Measurements from ENCODE around the gene TTC17. TPM values are rescaled to one million over a fixed set of nuclear protein-coding genes. Genes with fewer than 3 reads are reported as not detected.

Gene TTC17
- total and polyA plus RNA-seq, 2 of the 4 experiments (the other 2 are of a cell fraction), result 56.3 to 61.3 TPM

GRCh38 chr11:43505171-43505570 is 146.5 kb downstream of the TTC17 start:
- Histone ChIP-seq H2AFZ (replicated peaks; ENCODE audit: low read length, poor library complexity) (no peak overlapping the region), H3K56ac (ENCODE audit: extremely low read depth, insufficient read depth, low read length) (no peak overlapping the region), H3K9ac (ENCODE audit: low read depth, low read length) (no peak overlapping the region), H4K91ac (ENCODE audit: insufficient read depth, low read depth, low read length) (no peak overlapping the region), H4K20me1 (ENCODE audit: insufficient read depth, low read length) (no peaks in the 10 kb centered on the region), H2BK5ac (ENCODE audit: low read depth, low read length, poor library complexity, severe bottlenecking) (no peak overlapping the region), H3K36me3 (ENCODE audit: control insufficient read depth, insufficient read depth, low read length) (no peaks in the 10 kb centered on the region), H3K23ac (ENCODE audit: low read depth, low read length) (no peak overlapping the region), H3K4me1 (ENCODE audit: control insufficient read depth, insufficient read depth, low read length) (no peaks in the 10 kb centered on the region), H3K9me3 (ENCODE audit: control insufficient read depth, insufficient read depth, low read length) (no peaks in the 10 kb centered on the region), H2BK120ac (ENCODE audit: low read depth, low read length) (no peak overlapping the region), H3K27me3 (ENCODE audit: control insufficient read depth, insufficient read depth, low read length) (peaks cover 3% of the 10 kb centered on the region; the same call in 1 of the 2 replicates), H2BK15ac (ENCODE audit: low read depth, low read length) (no peak overlapping the region), H3K4me3 (ENCODE audit: insufficient read depth, low read depth, low read length) (no peak overlapping the region), H2AK5ac (ENCODE audit: low read depth, low read length) (no peak overlapping the region), H3K14ac (replicated peaks; ENCODE audit: low read depth, low read length) (no peak overlapping the region), H2AK9ac (replicated peaks; ENCODE audit: low read depth, low read length, poor library complexity) (no peak overlapping the region), H3K27ac (ENCODE audit: insufficient read depth, low read length) (no peak overlapping the region), H2BK20ac (ENCODE audit: low read depth, low read length) (no peak overlapping the region), H3K4me2 (ENCODE audit: low read depth, low read length) (no peak overlapping the region), H3K9me1 (ENCODE audit: insufficient read depth, low read length) (no peaks in the 10 kb centered on the region), H4K5ac (ENCODE audit: low read depth, low read length) (no peak overlapping the region), H3K4ac (ENCODE audit: low read depth, low read length) (no peak overlapping the region), H3K18ac (ENCODE audit: low read depth, low read length) (no peak overlapping the region), H4K8ac (ENCODE audit: low read depth in 2 of 2, low read length in 2 of 2) (no peak overlapping the region), H3K79me1 (ENCODE audit: low read depth in 1 of 2, low read length in 2 of 2) (no peaks in the 10 kb centered on the region)
- peak; percentile 24; the same call in 1 of the 2 replicates for ATAC-seq (ENCODE audit: low read depth)
- no TSS peak for BruUV-seq (replicated peaks)
- ChIA-PET POLR2A (ENCODE audit: unreplicated experiment) (no interaction called here), CTCF (interaction anchor here (1.1 to 2.4 kb wide), 2 partner anchors 62 to 204 kb away, joined by 3 to 6 read pairs; no protein-coding TSS in a partner anchor)
- TF ChIP-seq MXI1 (IDR thresholded peaks at IDR 0.05; ENCODE audit: borderline replicate concordance, low read depth, low read length) (no peak), FOS (IDR thresholded peaks at IDR 0.05; ENCODE audit: low read depth, low read length) (no peak), RAD21 (IDR thresholded peaks at IDR 0.05; ENCODE audit: low read length) (no peak), ELK1 (IDR thresholded peaks at IDR 0.05; ENCODE audit: borderline replicate concordance, low read depth, low read length) (no peak), SMC3 (IDR thresholded peaks at IDR 0.05; ENCODE audit: low read depth, low read length) (no peak), CEBPB (IDR thresholded peaks at IDR 0.05; ENCODE audit: low read depth, low read length) (no peak), BHLHE40 (IDR thresholded peaks at IDR 0.05; ENCODE audit: low read depth, low read length) (no peak), RCOR1 (IDR thresholded peaks at IDR 0.05; ENCODE audit: insufficient replicate concordance, low read length) (no peak), RFX5 (IDR thresholded peaks at IDR 0.05; ENCODE audit: low read depth, low read length) (no peak), POLR2A (IDR thresholded peaks at IDR 0.05; ENCODE audit: low read depth, low read length) (no peak), NFE2L2 (IDR thresholded peaks at IDR 0.05; ENCODE audit: low read depth, low read length) (no peak), MAZ (IDR thresholded peaks at IDR 0.05; ENCODE audit: borderline replicate concordance, low read depth, low read length) (no peak), MAFK (IDR thresholded peaks at IDR 0.05; ENCODE audit: low read depth, low read length) (no peak), USF2 (IDR thresholded peaks at IDR 0.05; ENCODE audit: low read depth, low read length) (no peak), CHD1 (IDR thresholded peaks at IDR 0.05; ENCODE audit: low read depth, low read length) (no peak)
- intact Hi-C loops (cut with micrococcal nuclease), result no loop called here
- dilution Hi-C loops (cut with HindIII; ENCODE audit: low sequenced_read_pairs, unreplicated experiment), result no loop called here
- in situ Hi-C loops (cut with MboI; ENCODE audit: low sequenced_read_pairs), result no loop called here
- WGBS, 2 experiments (ENCODE audit: extremely low coverage in 2 of 2, insufficient read length in 1 of 2), result 0% methylated on average over 1 of the region's 4 CpGs; no CpG with 5 or more reads in 1 of the 2 experiments
- DNase-seq, result no peak
